H1 (cell line): ENCODE measurements around the gene ZNF227. TPM values are rescaled to one million over a fixed set of nuclear protein-coding genes. Genes with fewer than 3 reads are reported as not detected.

ENCODE experiments used
- CTCF ChIA-PET: fragments of 300-600 bp; sonication (Branson Sonifier 250); formaldehyde crosslinking; loops from one replicate; lab custom pipeline; 2021; ENCODE audit not compliant: partially characterized antibody; lab: Charles Lee
- POLR2A ChIA-PET: fragments of 300-600 bp; sonication (Branson Sonifier 250); formaldehyde crosslinking; loops from one replicate; lab custom pipeline; 2021; ENCODE audit warnings: inconsistent platforms; ENCODE audit not compliant: partially characterized antibody; lab: Charles Lee
- DNase-seq, 2 experiments: peaks; one replicate each; pipeline versions ENCODE4 v3.0.0 to v3.0.0-alpha.2; 2010 to 2022; ENCODE audit warnings: low spot score in 2 of 2, low read depth in 1 of 2, mixed read lengths in 1 of 2
- FAIRE-seq: peaks from 2 replicates; lab custom pipeline; 2011; peaks lifted over from hg19 to GRCh38; lab: Jason Lieb, UNC
- H2AFZ ChIP-seq: 2 replicates; pipeline ENCODE4 v1.8.1; 2012; ENCODE audit warnings: low read length, inconsistent platforms
- H2AK5ac ChIP-seq: 2 replicates; pipeline ENCODE4 v1.6.1; 2013; ENCODE audit warnings: low read depth, low read length
- H2BK120ac ChIP-seq: replicated peaks from 2 replicates; pipeline ENCODE3; 2013; ENCODE audit warnings: low read depth, low read length, inconsistent platforms
- H2BK12ac ChIP-seq: 2 replicates; pipeline ENCODE4 v1.6.1; 2013; ENCODE audit warnings: low read depth, low read length
- H2BK15ac ChIP-seq: 2 replicates; pipeline ENCODE4 v1.6.1; 2013; ENCODE audit warnings: low read length
- H2BK20ac ChIP-seq: 2 replicates; pipeline ENCODE4 v1.6.1; 2013; ENCODE audit warnings: low read length
- H2BK5ac ChIP-seq: 2 replicates; pipeline ENCODE4 v1.6.1; 2013; ENCODE audit warnings: low read depth, low read length
- H3K14ac ChIP-seq: 2 replicates; pipeline ENCODE4 v1.6.1; 2013; ENCODE audit warnings: inconsistent platforms; ENCODE audit not compliant: insufficient read length
- H3K18ac ChIP-seq: 2 replicates; pipeline ENCODE4 v1.6.1; 2013; ENCODE audit warnings: low read length; ENCODE audit errors: extremely low read depth
- H3K23ac ChIP-seq: 2 replicates; pipeline ENCODE4 v1.6.1; 2013; ENCODE audit warnings: inconsistent platforms; ENCODE audit not compliant: insufficient read length
- H3K23me2 ChIP-seq: 2 replicates; pipeline ENCODE4 v1.6.1; 2013; ENCODE audit warnings: low read depth, low read length
- H3K27ac ChIP-seq: 2 replicates; pipeline ENCODE4 v1.6.1; 2011; ENCODE audit warnings: low read depth, low read length, inconsistent platforms
- H3K27me3 ChIP-seq, 4 experiments: replicated peaks in 1 of 4; 1 replicate in 1 of 4; 2 replicates in 3 of 4; pipeline versions ENCODE4 v1.6.1 to v1.8.1; 2011 to 2013; ENCODE audit warnings: low read length in 3 of 4, mild to moderate bottlenecking in 3 of 4, inconsistent platforms in 2 of 4, mixed read lengths in 2 of 4, moderate library complexity in 1 of 4; ENCODE audit not compliant: control insufficient read depth in 3 of 4, insufficient read depth in 3 of 4; ENCODE audit errors: extremely low read depth in 1 of 4
- H3K36me3 ChIP-seq, 4 experiments: 2 replicates each; pipeline versions ENCODE4 v1.6.1 to v1.8.1; 2011 to 2013; ENCODE audit warnings: mild to moderate bottlenecking in 4 of 4, low read length in 3 of 4, moderate library complexity in 2 of 4, control low read depth in 1 of 4, inconsistent platforms in 1 of 4; ENCODE audit not compliant: insufficient read depth in 4 of 4, control insufficient read depth in 2 of 4
- H3K4ac ChIP-seq: replicated peaks from 2 replicates; pipeline ENCODE3; 2013; ENCODE audit warnings: low read length, low read depth, mixed read lengths, inconsistent platforms; ENCODE audit not compliant: insufficient read length
- H3K4me1 ChIP-seq, 4 experiments: replicated peaks in 1 of 4; 1 replicate in 1 of 4; 2 replicates in 3 of 4; pipeline versions ENCODE4 v1.6.1 to v1.8.1; 2011 to 2013; ENCODE audit warnings: low read length in 3 of 4, inconsistent platforms in 2 of 4, mixed read lengths in 1 of 4; ENCODE audit not compliant: insufficient read depth in 4 of 4, control insufficient read depth in 3 of 4
- H3K4me2 ChIP-seq, 2 experiments: 2 replicates each; pipeline versions ENCODE4 v1.6.1 to v1.8.1; 2011 to 2013; ENCODE audit warnings: low read depth in 2 of 2, low read length in 2 of 2, control low read depth in 1 of 2, inconsistent platforms in 1 of 2, mild to moderate bottlenecking in 1 of 2; ENCODE audit not compliant: insufficient read depth in 1 of 2
- H3K4me3 ChIP-seq, 4 experiments: fragments of 200-600, 300-600 bp in 1 of 4; sonication (generic), shearing (Covaris generic), sonication (Bioruptor Twin) in 1 of 4; 2 replicates each; pipeline versions ENCODE4 v1.5.1 to v1.8.1; 2011 to 2016; ENCODE audit warnings: low read length in 4 of 4, low read depth in 3 of 4, control low read depth in 2 of 4, inconsistent platforms in 2 of 4, mild to moderate bottlenecking in 2 of 4, mixed read lengths in 1 of 4, moderate library complexity in 1 of 4; ENCODE audit not compliant: insufficient read depth in 2 of 4; ENCODE audit errors: extremely low read depth in 1 of 4
- H3K56ac ChIP-seq: replicated peaks from 2 replicates; pipeline ENCODE3; 2013; ENCODE audit warnings: low read depth, mild to moderate bottlenecking, mixed read lengths, low read length, inconsistent platforms; ENCODE audit not compliant: insufficient read length
- H3K79me1 ChIP-seq: 2 replicates; pipeline ENCODE4 v1.6.1; 2013; ENCODE audit warnings: low read depth, low read length, control low read depth
- H3K79me2 ChIP-seq, 2 experiments: 2 replicates each; pipeline versions ENCODE4 v1.6.1 to v1.8.1; 2012 to 2013; ENCODE audit warnings: low read length in 2 of 2, mild to moderate bottlenecking in 2 of 2, inconsistent platforms in 1 of 2; ENCODE audit not compliant: insufficient read depth in 2 of 2, control insufficient read depth in 1 of 2
- H3K9ac ChIP-seq, 4 experiments: replicated peaks in 1 of 4; 1 replicate in 1 of 4; 2 replicates in 3 of 4; pipeline versions ENCODE4 v1.6.1 to v1.8.1; 2011 to 2013; ENCODE audit warnings: low read depth in 3 of 4, low read length in 3 of 4, control low read depth in 2 of 4, mild to moderate bottlenecking in 2 of 4, moderate library complexity in 2 of 4, inconsistent platforms in 1 of 4; ENCODE audit errors: extremely low read depth in 1 of 4
- H3K9me3 ChIP-seq, 2 experiments: 2 replicates each; pipeline versions ENCODE4 v1.6.1 to v1.8.1; 2012 to 2013; ENCODE audit warnings: mild to moderate bottlenecking in 2 of 2, moderate library complexity in 2 of 2, control low read depth in 1 of 2, inconsistent platforms in 1 of 2, low read depth in 1 of 2, low read length in 1 of 2, mixed read lengths in 1 of 2; ENCODE audit not compliant: insufficient read depth in 2 of 2
- H4K20me1 ChIP-seq, 2 experiments: replicated peaks in 1 of 2; 2 replicates each; pipeline versions ENCODE3 to v1.8.1; 2011 to 2013; ENCODE audit warnings: inconsistent platforms in 2 of 2, low read length in 2 of 2, mild to moderate bottlenecking in 1 of 2; ENCODE audit not compliant: insufficient read depth in 2 of 2, control insufficient read depth in 1 of 2
- H4K5ac ChIP-seq: 2 replicates; pipeline ENCODE4 v1.6.1; 2013; ENCODE audit warnings: low read length, low read depth, mixed read lengths, inconsistent platforms; ENCODE audit not compliant: insufficient read length
- H4K8ac ChIP-seq: 2 replicates; pipeline ENCODE4 v1.8.0; 2013; ENCODE audit warnings: mild to moderate bottlenecking, moderate library complexity, low read length, inconsistent platforms; ENCODE audit not compliant: insufficient read depth; ENCODE audit errors: extremely low read depth
- H4K91ac ChIP-seq: replicated peaks from 2 replicates; pipeline ENCODE3; 2013; ENCODE audit warnings: low read length, mixed read lengths, inconsistent platforms; ENCODE audit not compliant: insufficient read length
- CEBPB ChIP-seq: IDR thresholded peaks from 2 replicates; pipeline ENCODE4 v1.6.1; 2012; ENCODE audit warnings: low read depth, low read length
- CHD1 ChIP-seq: IDR thresholded peaks from 2 replicates; pipeline ENCODE4 v1.6.1; 2012; ENCODE audit warnings: low read depth, low read length, improper control_type of control experiment
- HDAC2 ChIP-seq, 2 experiments: fragments of 300-600 bp in 1 of 2; sonication (generic) in 1 of 2; IDR thresholded peaks; 2 replicates each; pipeline ENCODE4 v1.6.1; 2011 to 2012; ENCODE audit warnings: low read depth in 2 of 2, low read length in 2 of 2, mild to moderate bottlenecking in 2 of 2, moderate library complexity in 2 of 2, borderline replicate concordance in 1 of 2, inconsistent platforms in 1 of 2
- KDM1A ChIP-seq: fragments of 200-600, 300-600 bp; sonication (generic); IDR thresholded peaks from 2 replicates; pipeline ENCODE4 v1.7.1; 2016; ENCODE audit warnings: mild to moderate bottlenecking, low read length, borderline replicate concordance
- RNF2 ChIP-seq: fragments of 200-900, 300-1000 bp; sonication (generic); IDR thresholded peaks from 2 replicates; pipeline ENCODE4 v1.7.1; 2016; ENCODE audit warnings: borderline replicate concordance, low read depth, mild to moderate bottlenecking, antibody characterized with exemption, low read length; ENCODE audit not compliant: poor library complexity, severe bottlenecking; ENCODE audit errors: missing control alignments
- SIRT6 ChIP-seq: IDR thresholded peaks from one replicate; pipeline ENCODE4 v1.7.1; 2012; ENCODE audit warnings: low read length, inconsistent platforms
- SIX5 ChIP-seq: IDR thresholded peaks from 2 replicates; pipeline ENCODE4 v1.6.1; 2011; ENCODE audit warnings: mild to moderate bottlenecking, low read depth, low read length
- SP4 ChIP-seq: IDR thresholded peaks from 2 replicates; pipeline ENCODE4 v1.6.1; 2012; ENCODE audit warnings: low read length, inconsistent platforms
- polyA plus RNA-seq, 7 experiments: library from polyadenylated mRNA; depleted of rRNA in 3 of 7; stranded (reverse) in 5 of 7; unstranded in 2 of 7; fragments of >200 nt in 5 of 7; fragments of 200-250 nt in 2 of 7; gene quantifications; 1 replicate in 5 of 7; 2 replicates in 1 of 7; 4 replicates in 1 of 7; pipeline versions ENCODE4 v1.2.1 to v1.2.3, GENCODE V29; 2011 to 2013; ENCODE audit warnings: missing spikeins in 2 of 7, mixed read lengths in 2 of 7
- total RNA-seq: library from RNA; stranded (reverse); fragmentation: NEBNext Ultra II Directional; extraction: Animal tissue kit (Norgen Biotek cat#: 25700); gene quantifications from 2 replicates; pipeline ENCODE4 v1.2.1, GENCODE V29; 2021

Gene ZNF227
- total and polyA plus RNA-seq, 2 of the 8 experiments (the other 6 are each of a cell fraction or from before 2014, with no cell fraction given), result 4.9 to 23.9 TPM

- no peak overlapping the region for H3K4me3 ChIP-seq
- no peaks in the 10 kb centered on the region for H4K20me1 ChIP-seq
- no peaks in the 10 kb centered on the region for H3K36me3 ChIP-seq
- POLR2A ChIA-PET, result no interaction called here
- no peak overlapping the region for H2BK120ac ChIP-seq
- no peaks in the 10 kb centered on the region for H3K79me1 ChIP-seq
- no peak overlapping the region for H2BK5ac ChIP-seq
- H2BK12ac ChIP-seq, result no peak overlapping the region
- CTCF ChIA-PET, result no interaction called here
- H4K5ac ChIP-seq, result no peak overlapping the region
- peaks cover 24 to 31% of the 10 kb centered on the region in 2 experiments for H3K9me3 ChIP-seq
- no peak overlapping the region for H3K4ac ChIP-seq
- no peaks in the 10 kb centered on the region for H3K79me2 ChIP-seq
- no peak overlapping the region for H3K18ac ChIP-seq
- H3K4me2 ChIP-seq, result no peak overlapping the region
- H2BK20ac ChIP-seq, result no peak overlapping the region
- FAIRE-seq, result no peak
- no peak overlapping the region for H3K9ac ChIP-seq
- no peak for DNase-seq
- H3K14ac ChIP-seq, result no peak overlapping the region
- no peak overlapping the region for H2AFZ ChIP-seq
- H4K8ac ChIP-seq, result no peak overlapping the region
- H2BK15ac ChIP-seq, result no peak overlapping the region
- TF ChIP-seq CEBPB, result no peak
- no peak for TF ChIP-seq SP4
- TF ChIP-seq SIX5, result no peak
- no peak for TF ChIP-seq RNF2
- no peak for TF ChIP-seq CHD1
- TF ChIP-seq HDAC2 (IDR thresholded peaks at IDR 0.05; ENCODE audit: borderline replicate concordance in 1 of 2, low read depth in 2 of 2, low read length in 2 of 2), result no peak
- no peak for TF ChIP-seq SIRT6
- TF ChIP-seq KDM1A, result no peak
- H3K56ac ChIP-seq, result no peak overlapping the region
- H3K27me3 ChIP-seq, result no peaks in the 10 kb centered on the region
- H2AK5ac ChIP-seq, result no peak overlapping the region
- no peak overlapping the region for H3K23ac ChIP-seq
- peaks cover 0 to 3% (median under 1%) of the 10 kb centered on the region in 4 experiments; a peak in 1 of 7 replicates for H3K4me1 ChIP-seq
- H4K91ac ChIP-seq, result no peak overlapping the region
- no peak overlapping the region for H3K27ac ChIP-seq
- H3K23me2 ChIP-seq, result peaks cover 8% of the 10 kb centered on the region
Measured at GRCh38 chr19:44255705-44256411, 43.5 kb downstream of the ZNF227 start.
